GM19468 (cell line): Measurements from ENCODE around the gene PMVK.
"Not testable (repeated sequence)": the region's sequence is repeated elsewhere in the genome, so short reads cannot be mapped to it uniquely, and the experiment has no call there.

Experiments
- ATAC-seq: cut with Tn5 transposase; IDR thresholded peaks from one replicate; pipeline ENCODE4 v1.9.1; 2021; ENCODE audit warnings: mild to moderate bottlenecking, moderate library complexity, moderate number of reproducible peaks; ENCODE audit not compliant: unreplicated experiment; ENCODE audit errors: extremely low read depth

The PMVK gene

DNA sequence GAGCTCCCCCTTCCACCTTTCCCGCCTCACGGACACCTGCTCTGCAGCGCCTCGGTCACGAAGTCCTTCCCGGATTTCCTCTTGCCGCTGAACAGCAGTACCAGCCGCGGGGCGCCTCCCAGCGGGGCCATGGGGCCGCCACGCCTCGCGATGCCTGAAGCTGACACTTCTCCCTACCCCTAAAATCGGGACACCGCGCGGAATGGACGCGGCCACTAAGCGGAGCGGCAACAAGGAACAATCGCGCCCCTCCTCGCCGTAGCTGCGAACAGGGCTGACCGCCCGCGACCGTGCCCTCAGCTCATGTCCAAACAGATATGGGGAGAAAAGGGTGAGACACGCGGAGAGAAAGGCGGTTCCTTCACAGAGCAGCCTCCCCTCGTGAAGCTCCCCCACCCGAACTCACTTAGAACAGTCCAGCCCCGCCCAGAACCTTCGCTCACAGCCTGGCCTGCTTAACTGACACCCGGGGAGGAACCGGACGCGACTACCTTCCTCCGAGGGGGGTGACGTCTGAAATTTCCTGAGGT, at the start of gene PMVK:
PMVK (minus strand) TSS at position 165 of the 530 bp plus-strand sequence; CDS start at position 131, 34 bp downstream.
- peak; percentile 43 for ATAC-seq

DNA sequence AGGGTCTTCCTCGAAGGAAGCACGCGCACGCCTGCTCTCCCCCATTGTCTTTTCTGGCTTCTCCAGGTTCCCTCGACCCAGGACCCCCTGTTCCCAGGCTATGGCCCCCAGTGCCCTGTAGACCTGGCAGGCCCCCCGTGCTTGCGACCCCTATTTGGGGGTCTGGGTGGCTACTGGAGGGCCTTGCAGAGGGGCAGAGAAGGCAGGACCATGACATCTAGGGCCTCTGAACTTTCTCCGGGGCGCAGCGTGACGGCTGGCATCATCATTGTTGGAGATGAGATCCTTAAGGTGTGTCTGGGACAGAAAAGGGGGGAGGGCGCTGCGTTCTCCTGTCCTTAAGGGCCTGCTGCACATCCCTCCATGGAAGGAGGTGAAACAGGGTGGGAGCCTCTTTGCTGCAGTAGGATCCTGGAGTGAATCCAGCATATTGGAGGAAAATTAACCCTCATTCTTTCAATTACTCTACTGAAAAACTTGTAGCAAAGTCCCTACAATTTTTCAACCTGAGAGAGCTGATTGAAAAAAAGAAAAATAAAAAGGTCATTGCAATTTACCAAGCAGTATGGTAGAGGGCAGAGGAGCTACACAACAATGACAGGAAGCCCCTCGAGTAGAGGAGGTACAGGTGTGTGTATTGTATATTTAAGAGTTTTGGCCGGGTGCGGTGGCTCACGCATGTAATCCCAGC, 47.4 kb upstream of the PMVK start:
- no peak for ATAC-seq

DNA sequence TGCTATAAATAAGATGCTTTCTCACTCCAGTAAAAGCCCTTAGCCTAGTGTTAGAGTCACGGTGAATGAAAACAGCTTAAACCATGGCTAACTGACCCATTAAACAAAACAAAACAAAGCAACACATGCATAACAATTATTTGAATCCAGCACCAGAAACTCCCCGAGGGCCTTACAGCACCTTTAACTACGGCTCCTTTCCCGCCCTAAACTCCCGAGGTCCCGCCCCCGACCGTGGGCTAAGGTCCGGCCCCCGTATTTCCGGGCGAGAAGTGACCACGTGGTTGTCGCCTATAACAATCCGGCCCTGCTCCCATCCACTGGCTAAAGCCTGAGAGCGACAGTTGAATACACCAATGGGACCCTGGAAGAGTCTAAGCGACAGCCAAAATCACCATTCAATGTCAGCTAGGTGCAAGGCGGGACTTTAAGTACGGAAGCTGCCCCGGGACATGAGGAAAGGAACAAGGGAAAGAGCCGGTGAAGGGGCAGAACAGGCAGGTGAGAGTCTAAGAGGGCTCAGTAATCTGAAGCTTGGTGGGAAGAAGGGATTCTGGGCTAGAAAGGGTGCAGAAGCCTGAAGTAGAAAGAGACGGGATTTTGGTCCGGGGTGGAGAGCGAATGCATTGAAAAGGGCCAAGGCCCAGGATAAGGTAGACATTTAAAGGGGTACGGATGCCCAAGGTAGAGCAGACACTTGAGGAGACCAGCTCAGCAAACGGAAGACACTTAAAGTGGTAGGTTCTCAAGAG, 46.6 kb upstream of the PMVK start, which contains the start of gene FLAD1:
FLAD1 (plus strand) TSS at position 448 of the 752 bp plus-strand sequence. CDS start 351 bp downstream, outside the sequence.
- ATAC-seq, result peak; percentile 91

DNA sequence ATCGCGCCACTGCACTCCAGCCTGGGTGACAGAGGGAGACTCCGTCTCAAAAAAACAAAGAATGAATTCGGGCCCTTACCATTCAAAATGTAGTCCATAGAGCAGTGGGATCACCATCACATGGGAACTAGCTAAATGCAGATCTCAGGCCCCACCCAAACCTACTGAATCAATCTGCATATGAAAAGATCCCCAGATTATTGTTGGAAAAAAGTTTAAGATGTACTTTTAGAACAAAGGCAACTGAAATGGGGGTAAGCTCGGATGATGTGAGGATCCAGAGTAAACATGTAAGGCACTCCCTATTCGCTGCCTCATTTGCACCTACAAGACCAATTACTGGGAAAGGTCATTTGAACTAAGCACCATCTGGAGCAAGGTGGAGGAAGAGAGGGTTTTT, 45.8 kb upstream of the PMVK start:
- ATAC-seq, result no peak

DNA sequence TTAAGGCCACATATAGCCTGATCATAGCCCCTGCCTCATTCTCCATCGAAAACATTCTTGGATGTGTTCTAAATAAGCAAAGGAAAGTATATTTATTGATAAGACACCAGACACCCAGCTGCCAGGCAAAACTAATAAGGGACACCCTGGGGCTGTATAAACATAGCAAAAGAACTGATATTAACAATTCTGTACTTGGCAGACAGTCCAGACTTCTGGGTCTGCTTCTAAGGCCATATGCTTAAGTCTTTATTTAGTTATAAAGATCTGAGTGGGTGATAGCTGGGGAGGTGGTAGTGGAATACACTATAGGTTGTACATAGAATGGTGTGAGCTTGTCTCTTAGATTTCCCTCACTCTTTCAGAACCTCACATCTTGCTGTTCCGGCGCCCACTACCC, 41.8 kb upstream of the PMVK start:
- no peak for ATAC-seq

DNA sequence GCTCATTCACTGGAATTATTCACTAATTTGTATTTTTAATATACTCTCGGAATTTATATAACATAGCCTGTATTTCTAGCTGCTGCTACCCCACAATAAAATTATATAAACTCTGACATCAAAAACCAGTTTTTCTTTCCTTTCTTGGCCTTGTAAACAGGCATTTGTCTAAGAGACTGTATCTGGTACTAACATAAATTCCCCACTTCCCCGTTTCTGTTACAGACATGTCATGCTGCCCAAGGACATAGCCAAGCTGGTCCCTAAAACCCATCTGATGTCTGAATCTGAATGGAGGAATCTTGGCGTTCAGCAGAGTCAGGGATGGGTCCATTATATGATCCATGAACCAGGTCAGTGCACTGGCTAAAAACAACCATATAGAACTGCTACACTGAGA, 41.2 kb upstream of the PMVK start:
- not testable (repeated sequence) for ATAC-seq

DNA sequence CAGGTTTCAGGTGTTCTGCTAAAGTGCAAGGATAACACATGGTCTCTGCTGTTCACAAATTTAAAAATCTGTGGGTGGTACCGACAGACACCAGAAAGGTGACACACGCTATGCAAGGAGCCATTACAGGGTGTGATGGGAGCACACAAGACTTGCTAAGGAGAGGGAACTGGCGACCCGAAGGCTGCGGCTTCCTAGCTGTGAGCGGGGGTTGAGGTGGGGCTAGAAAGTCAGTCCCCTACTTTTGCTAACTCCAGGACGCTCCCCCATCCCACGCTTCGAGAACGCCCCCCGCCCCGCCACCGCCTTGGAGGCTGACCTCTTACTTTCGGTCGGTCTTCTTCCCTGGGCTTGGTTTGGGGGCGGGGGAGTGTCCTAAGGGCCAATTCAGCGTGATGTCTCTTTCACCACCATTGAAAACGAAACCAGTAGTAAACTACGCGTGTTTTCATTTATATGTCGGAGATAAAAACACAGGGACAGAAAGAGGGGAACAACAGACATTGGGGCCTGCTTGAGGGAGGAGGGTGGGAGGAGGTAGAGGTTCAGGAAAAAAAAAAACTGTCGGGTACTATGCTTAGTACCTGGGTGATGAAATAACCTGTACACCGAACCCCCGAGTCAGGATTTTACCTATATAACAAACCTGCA, 39.0 kb upstream of the PMVK start:
- no peak for ATAC-seq

DNA sequence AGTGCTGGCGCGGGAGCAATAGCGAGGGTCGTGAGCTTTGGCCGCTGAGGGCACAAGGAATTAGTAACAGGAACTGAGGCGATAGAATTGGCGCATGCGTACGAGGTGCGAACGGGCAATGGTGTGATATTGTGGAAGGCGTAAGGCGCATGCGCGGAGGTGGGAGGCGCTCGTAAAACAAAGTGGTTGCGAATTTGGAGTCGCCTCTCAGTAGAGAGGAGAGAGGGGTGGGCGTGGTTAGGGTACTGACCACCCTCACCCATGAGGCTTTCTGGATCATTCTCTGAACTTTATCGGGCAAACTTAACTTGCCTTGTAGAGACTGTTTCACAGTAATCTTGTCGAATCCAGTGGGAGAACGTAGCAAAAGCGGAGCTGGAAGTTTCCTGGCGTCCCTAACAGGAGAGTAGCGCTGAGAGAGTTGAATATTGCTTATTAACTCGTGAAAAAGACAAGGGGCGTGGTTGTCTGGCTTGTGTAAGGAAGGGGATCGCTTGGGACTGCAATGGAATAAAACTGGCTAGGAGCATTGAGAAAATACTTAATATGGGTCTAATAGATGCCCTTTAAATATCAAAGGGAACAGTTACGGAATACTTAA, 38.4 kb upstream of the PMVK start:
- peak; percentile 31 for ATAC-seq

DNA sequence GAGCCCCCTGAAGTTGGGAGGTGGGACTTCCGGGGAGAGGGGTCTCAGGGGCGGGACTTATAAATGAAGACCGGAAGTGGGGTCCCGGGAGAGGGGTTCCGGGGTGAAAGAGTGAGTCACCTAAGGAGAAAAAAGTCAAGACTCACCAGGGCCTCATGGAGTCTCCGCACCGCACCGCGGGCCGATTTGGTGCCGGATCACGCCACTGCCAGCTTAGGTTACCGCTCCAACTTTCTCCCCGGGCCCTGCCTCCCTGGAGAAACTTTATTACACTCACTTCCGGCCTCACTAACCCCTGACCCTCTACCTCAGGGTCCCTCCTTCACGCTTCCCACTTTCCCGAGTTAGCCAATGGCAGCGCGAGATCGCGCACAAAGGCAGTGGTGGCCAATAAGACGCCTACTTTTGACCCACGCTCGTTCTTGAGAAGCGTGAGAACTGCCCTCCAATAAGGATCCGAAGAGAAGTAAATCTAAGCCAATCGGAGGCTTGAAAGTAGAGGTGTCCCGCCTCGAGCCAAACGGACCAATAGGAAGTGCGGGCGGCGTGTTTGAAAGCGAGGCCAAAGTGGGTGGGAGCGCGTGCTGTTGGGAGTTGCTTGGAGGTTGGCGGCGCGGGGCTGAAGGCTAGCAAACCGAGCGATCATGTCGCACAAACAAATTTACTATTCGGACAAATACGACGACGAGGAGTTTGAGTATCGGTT, 37.7 kb upstream of the PMVK start, which contains the start of gene CKS1B:
CKS1B (plus strand) TSS at position 580 of the 706 bp plus-strand sequence; CDS start at position 645, 65 bp downstream.
- peak; percentile 81 for ATAC-seq

DNA sequence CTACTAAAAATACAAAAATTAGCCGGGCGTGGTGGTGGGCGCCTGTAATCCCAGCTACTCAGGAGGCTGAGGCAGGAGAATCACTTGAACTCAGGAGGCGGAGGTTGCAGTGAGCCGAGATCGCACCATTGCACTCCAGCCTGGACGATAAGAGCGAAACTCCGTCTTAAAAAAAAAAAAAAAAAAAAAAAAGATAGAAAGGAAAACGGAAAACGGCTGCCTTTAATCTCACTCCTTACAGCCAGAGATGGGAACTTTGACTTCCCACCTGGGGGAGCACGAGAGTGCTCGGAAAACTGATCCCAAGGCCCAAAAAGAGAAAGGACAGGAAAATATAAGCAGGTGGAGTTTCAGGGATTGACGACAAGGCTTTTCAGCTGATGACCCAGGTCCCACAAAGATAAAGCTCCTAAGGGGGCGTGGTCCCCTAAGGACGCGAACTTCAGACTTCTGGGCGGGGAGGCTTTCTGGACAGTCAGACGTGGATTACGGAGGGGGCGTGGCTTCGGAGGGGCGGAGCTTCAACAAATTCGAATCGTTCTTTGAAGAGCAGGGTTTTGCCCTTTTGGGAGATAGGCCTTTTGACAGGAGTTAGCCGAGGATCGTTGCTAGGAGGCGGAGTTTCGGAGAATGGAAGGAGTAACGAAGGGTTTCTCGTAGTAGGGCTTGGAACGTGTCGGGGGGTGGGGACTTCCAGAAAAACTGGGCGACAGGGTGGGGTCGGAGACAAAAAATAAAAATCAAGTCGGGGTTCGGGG, 37.0 kb upstream of the PMVK start:
- no peak for ATAC-seq

DNA sequence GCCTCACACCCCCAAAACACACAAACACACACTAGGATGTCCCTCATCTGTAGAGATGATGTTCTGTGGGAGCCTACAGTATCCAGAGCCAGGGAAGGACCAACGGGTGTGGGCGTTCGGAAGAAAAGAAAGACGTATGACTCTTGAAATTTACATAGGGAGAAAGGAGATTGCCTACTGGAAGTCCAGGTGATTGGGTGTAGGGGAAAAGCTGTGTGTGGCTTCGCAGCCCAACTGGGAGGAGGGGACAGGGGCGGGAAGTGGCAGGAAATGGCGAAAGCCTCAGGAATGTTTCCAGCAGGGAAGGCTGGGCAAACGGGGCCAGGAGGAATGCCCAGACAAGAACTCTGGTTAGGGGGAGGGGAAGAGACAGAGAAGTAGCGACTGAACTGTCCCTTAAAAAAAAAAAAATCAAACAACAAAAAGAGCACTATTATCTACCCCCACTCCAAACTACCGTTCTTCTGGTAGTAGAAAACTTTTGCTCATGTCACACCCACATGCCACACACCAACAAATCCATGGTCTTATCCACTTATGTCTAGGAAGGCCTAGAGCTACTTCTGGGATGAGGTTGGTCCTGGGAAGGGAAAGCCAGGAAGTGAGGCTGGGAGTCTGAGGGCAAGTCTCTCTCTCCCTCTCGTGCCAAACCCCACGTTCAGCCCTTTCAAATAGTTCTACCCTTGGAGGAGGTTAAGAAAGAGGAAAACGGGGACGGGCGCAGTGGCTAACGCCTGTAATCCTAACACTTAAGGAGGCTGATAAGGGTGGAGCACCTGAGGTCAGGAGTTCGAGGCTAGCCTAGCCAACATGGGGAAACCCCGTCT, 36.2 kb upstream of the PMVK start:
- no peak for ATAC-seq

DNA sequence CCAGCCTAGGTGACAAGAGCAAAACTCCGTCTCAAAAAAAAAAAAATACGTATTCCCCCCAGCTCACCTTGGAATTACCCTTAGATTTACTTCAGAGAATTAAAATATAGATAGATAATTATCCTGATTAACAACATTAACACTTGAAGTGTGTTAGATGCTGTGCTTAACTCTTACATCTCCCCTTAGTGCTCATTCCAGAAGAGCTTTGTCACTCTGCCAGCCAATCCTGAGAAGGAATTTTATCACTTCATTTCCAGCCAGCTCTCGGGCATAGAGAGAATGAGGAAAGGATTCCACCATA, 35.6 kb upstream of the PMVK start:
- ATAC-seq, result no peak

DNA sequence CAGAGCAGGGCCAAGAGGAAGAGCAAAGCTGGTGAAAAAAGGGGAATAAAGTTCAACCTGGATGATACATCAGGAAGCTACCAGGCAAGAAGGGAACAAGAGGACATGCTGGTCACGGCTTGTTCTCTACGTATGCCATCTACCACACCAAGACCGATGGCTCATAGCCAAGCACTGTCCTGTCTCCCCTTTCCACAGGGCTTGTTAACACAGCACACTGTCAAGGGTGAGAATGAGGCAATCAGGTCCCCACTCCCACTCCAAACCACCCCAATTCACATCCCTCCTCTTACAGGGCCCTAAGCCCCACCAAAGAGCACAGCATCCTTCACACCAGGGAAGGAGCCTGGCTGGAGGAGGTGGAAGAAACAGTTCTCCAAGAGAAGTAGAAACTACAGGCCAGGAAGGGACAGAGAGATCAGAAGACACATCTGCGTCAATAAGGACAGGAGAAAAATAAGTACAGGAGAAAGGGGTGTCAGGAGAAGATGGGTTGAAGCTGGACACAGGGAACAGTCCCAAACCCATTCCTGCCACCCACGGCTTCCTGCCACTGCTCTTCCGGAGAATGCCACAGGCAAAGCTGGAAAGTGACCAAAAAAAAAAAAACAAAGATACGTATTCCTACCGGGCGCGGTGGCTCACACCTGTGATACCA, 35.0 kb upstream of the PMVK start:
- no peak for ATAC-seq

DNA sequence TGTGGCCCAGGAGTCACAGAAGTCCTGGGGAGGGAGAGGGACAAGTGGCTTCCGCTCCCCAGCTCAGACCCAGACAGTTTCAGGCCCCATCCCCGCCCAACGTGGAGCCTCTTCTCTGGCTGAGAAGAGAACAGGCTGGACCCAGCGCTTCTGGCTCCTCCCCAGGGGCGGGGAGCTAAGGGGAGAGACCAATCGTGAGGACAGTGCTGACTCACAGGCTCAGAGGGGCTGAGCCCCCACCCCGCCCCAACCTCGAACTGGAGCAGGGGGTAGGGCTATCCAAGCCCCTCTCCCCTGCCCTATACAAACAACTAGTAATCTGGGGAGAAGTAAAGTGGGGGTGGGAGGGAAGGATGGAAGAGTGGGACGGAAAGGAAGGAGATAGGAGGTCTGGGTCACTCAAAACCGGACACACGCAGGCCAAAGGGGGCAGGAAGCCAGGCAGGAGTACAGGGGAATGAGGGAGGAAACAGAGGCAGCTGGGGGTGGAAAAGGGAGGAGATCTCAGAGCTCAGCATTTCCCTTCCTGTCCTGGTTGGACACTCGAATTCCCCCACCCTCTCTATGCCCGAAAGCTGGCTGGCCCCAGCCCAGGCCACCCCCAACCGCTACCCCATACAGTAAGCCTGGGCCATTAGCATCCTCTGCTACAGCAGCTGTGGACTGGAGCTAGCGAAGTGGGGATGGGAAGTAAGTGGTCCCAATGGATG, 34.3 kb upstream of the PMVK start, which contains the start of gene SHC1:
SHC1 (minus strand) TSS at position 117 of the 710 bp plus-strand sequence. CDS start 221 bp downstream, outside the sequence.
- no peak for ATAC-seq

DNA sequence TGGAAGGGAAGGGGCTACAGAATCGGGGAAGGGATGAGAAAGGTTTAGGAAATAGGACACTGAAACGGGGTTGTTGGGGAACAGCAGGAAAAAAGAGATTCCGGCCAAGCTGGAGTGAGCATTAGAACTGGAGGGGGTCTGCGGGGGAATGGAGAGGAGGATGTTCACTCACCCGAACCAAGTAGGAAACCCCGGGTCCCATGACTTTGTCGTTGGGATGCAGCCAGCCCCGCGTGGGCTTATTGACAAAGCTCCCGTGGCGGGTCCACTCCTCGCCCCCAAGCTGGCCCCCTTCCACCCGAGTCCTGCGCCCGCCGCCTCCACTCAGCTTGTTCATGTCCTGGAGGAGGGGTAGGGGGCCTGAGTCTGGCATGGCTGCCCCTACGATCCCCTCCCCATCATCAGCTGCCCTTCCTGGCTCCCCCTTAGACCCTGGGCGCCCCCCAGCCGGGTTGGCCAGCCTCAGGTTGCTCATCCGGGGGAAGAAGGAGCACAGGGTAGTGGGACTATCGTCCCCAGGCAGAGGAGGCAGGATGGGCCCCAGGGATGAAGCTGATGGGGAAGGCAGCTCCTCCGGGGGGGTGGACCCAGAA, 33.4 kb upstream of the PMVK start:
- no peak for ATAC-seq

DNA sequence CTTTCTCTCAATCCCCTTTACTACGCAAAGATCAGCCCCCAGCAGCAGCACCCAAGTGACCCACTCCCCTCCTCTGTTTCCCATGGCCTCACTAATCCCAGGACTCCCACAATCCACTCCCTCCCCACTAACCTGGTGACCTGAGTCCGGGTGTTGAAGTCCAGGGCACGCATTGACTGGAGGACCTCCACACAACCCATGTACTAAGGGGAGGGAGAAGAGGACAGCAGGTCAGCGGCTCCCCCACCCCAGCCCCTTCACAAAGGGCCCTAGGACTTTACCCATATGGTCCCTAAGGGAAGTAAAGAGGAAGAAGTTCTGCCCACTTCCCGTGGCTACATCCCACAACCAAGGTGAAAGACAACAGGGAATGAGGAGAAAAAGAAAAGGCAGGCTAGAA, 32.7 kb upstream of the PMVK start:
- ATAC-seq, result no peak

DNA sequence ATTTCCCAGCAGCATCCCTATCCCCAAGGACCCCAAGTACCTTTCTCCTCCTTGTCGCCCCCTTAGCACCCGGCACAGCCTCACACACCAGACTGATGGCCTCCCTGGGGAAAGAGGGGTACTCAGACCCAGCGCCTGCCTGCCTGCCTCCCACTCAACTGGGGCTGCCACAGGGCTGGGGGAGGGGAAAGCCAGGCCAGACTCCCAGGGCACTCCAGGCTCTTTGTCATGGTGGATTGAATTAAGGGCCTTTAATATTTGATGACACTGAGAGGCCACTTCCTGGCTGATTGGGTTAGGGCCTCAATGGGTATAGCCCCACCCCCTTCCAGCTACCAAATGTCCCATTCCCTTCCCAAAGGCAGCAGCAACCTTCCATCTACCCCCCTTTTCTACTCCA, 32.2 kb upstream of the PMVK start:
- ATAC-seq, result no peak
